HepG2 (cell line): ENCODE data around the gene COA1. TPM values are rescaled to one million over a fixed set of nuclear protein-coding genes. Genes with fewer than 3 reads are reported as not detected.
A peak's percentile ranks its signal among the peaks of the same experiment; 100 is the strongest.

Source experiments
- BCL6 ChIP-seq: IDR thresholded peaks from 2 replicates; pipeline ENCODE4 v1.6.1; 2016; ENCODE audit warnings: missing genetic modification reagents, missing compliant biosample characterization
- BORCS8-MEF2B ChIP-seq: sonication (generic); formaldehyde crosslinking; IDR thresholded peaks from 2 replicates; pipeline ENCODE4 v1.8.0; 2022; ENCODE audit warnings: mild to moderate bottlenecking, missing genetic modification reagents
- ELF1 ChIP-seq: sonication (generic); formaldehyde crosslinking; IDR thresholded peaks from 2 replicates; pipeline ENCODE4 v1.4.0; 2020; ENCODE audit warnings: missing genetic modification reagents
- GFI1 ChIP-seq: sonication (generic); formaldehyde crosslinking; IDR thresholded peaks from 2 replicates; pipeline ENCODE4 v1.5.0; 2020; ENCODE audit warnings: missing genetic modification reagents, mild to moderate bottlenecking, borderline replicate concordance
- JUN ChIP-seq: sonication (generic); formaldehyde crosslinking; IDR thresholded peaks from 2 replicates; pipeline ENCODE4 v1.4.0; 2020; ENCODE audit warnings: mild to moderate bottlenecking, missing genetic modification reagents
- RNF2 ChIP-seq: fragments of 450-650 bp; conservative IDR thresholded peaks from 2 replicates; pipeline ENCODE4 v1.6.1; 2016; ENCODE audit warnings: low read depth
- ZKSCAN1 ChIP-seq: fragments of 150-350 bp; IDR thresholded peaks from 2 replicates; pipeline ENCODE4 v1.6.1; 2014; ENCODE audit warnings: low read length
- ZNF205 ChIP-seq: IDR thresholded peaks from 2 replicates; pipeline ENCODE4 v1.6.1; 2018; ENCODE audit warnings: missing biosample characterization, missing genetic modification reagents
- ZNF232 ChIP-seq: sonication (generic); formaldehyde crosslinking; IDR thresholded peaks from 2 replicates; pipeline ENCODE4 v1.4.0; 2020; ENCODE audit warnings: missing genetic modification reagents, borderline replicate concordance
- ZNF629 ChIP-seq: sonication (generic); formaldehyde crosslinking; conservative IDR thresholded peaks from 2 replicates; pipeline ENCODE4 v1.5.0; 2020; ENCODE audit warnings: missing genetic modification reagents
- ZSCAN31 ChIP-seq: sonication (generic); formaldehyde crosslinking; IDR thresholded peaks from 2 replicates; pipeline ENCODE4 v1.5.0; 2020; ENCODE audit warnings: low read depth, mild to moderate bottlenecking, missing genetic modification reagents
- polyA plus RNA-seq, 8 experiments: library from polyadenylated mRNA; depleted of rRNA in 3 of 8; stranded (reverse) in 7 of 8; unstranded in 1 of 8; fragments of >200 nt; fragmentation: Illumina TruSeq in 4 of 8; extraction: Trizol in 4 of 8; gene quantifications; 2 replicates each; pipeline versions ENCODE4 v1.2.1 to v1.2.3, GENCODE V29; 2011 to 2016; ENCODE audit warnings: low read depth in 4 of 8, missing spikeins in 1 of 8, mixed read lengths in 1 of 8; ENCODE audit not compliant: insufficient read depth in 1 of 8
- total RNA-seq, 5 experiments: library from RNA; depleted of rRNA; stranded (reverse); fragments of >200 nt; fragmentation: Illumina TruSeq; extraction: Trizol; gene quantifications; 2 replicates each; pipeline ENCODE4 v1.2.3, GENCODE V29; 2016; ENCODE audit warnings: low read depth in 1 of 5
- TF ChIP-seq, protein P1 (sequence below): sonication (generic); formaldehyde crosslinking; IDR thresholded peaks from 2 replicates; pipeline ENCODE4 v1.4.0; 2020; ENCODE audit warnings: mild to moderate bottlenecking, missing genetic modification reagents
- TF ChIP-seq, protein P2 (sequence below): sonication (generic); formaldehyde crosslinking; IDR thresholded peaks from 2 replicates; pipeline ENCODE4 v1.9.0; 2021; ENCODE audit warnings: missing genetic modification reagents, borderline replicate concordance
- TF ChIP-seq, protein P3 (sequence below): sonication (generic); formaldehyde crosslinking; IDR thresholded peaks from 2 replicates; pipeline ENCODE4 v1.8.0; 2023; ENCODE audit warnings: mild to moderate bottlenecking, missing genetic modification reagents
- TF ChIP-seq, protein P4 (sequence below): sonication (generic); formaldehyde crosslinking; IDR thresholded peaks from 2 replicates; pipeline ENCODE4 v1.5.1; 2020; ENCODE audit warnings: mild to moderate bottlenecking, missing genetic modification reagents
- TF ChIP-seq, protein P5 (sequence below): IDR thresholded peaks from 2 replicates; pipeline ENCODE4 v1.4.0; 2020; ENCODE audit warnings: mild to moderate bottlenecking, missing genetic modification reagents

COA1 gene
- total and polyA plus RNA-seq, 2 of the 13 experiments (the other 11 are each of a cell fraction or from before 2014, with no cell fraction given): 33.2 to 65.7 TPM

DNA sequence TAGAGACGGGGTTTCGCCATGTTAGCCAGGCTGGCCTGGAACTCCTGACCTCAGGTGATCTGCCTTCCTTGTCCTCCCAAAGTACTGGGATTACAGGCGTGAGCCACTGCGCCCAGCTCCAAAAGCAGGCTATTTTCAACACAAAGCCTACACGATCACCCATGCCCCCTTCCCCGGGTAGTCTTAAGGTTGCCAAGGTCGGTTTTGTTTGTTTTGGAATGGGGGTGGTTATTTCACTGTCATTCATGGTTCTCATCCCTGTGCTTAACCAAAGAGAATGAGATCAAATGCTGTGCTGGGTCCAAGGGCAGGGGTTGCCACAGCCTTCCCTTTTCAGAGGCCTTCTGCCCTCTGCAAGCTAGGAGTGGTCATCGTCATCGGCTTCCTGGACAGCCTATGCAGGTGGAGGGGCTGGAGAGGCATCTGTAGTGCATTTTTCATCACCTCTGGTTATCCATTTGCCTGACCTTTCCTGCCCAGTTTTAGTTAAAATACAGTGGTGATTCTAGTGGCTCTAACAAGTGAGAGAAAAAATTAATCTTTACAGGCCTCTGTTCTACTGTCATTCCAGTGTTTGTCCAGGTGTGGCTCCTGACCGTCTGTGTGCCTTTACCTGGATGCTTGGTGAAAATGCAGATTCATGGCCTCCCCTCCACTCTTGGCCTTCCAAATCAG, 40.6 kb upstream of the COA1 start (continued):
- peak; percentile 65 for TF ChIP-seq ELF1 (CRISPR knock-in tag)
- TF ChIP-seq ZNF205 (CRISPR knock-in tag): peak; percentile 56
- TF ChIP-seq ZKSCAN1: no peak
- TF ChIP-seq, protein P1, sequence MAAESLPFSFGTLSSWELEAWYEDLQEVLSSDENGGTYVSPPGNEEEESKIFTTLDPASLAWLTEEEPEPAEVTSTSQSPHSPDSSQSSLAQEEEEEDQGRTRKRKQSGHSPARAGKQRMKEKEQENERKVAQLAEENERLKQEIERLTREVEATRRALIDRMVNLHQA (CRISPR knock-in tag): no peak
- TF ChIP-seq BORCS8-MEF2B (CRISPR knock-in tag): peak; percentile 49
- TF ChIP-seq BCL6 (CRISPR knock-in tag): peak; percentile 92
- TF ChIP-seq, protein P2, sequence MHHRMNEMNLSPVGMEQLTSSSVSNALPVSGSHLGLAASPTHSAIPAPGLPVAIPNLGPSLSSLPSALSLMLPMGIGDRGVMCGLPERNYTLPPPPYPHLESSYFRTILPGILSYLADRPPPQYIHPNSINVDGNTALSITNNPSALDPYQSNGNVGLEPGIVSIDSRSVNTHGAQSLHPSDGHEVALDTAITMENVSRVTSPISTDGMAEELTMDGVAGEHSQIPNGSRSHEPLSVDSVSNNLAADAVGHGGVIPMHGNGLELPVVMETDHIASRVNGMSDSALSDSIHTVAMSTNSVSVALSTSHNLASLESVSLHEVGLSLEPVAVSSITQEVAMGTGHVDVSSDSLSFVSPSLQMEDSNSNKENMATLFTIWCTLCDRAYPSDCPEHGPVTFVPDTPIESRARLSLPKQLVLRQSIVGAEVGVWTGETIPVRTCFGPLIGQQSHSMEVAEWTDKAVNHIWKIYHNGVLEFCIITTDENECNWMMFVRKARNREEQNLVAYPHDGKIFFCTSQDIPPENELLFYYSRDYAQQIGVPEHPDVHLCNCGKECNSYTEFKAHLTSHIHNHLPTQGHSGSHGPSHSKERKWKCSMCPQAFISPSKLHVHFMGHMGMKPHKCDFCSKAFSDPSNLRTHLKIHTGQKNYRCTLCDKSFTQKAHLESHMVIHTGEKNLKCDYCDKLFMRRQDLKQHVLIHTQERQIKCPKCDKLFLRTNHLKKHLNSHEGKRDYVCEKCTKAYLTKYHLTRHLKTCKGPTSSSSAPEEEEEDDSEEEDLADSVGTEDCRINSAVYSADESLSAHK: no peak
- no peak for TF ChIP-seq ZSCAN31
- TF ChIP-seq ZNF232 (CRISPR knock-in tag): no peak; the same call in 1 of the 2 replicates
- no peak for TF ChIP-seq RNF2
- TF ChIP-seq, protein P3, sequence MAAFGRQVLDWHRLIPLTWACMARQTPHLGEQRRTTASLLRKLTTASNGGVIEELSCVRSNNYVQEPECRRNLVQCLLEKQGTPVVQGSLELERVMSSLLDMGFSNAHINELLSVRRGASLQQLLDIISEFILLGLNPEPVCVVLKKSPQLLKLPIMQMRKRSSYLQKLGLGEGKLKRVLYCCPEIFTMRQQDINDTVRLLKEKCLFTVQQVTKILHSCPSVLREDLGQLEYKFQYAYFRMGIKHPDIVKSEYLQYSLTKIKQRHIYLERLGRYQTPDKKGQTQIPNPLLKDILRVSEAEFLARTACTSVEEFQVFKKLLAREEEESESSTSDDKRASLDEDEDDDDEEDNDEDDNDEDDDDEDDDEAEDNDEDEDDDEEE: 0 out of 2 replicates have a peak, but pooled peaks have one; percentile 34
- TF ChIP-seq, protein P4, sequence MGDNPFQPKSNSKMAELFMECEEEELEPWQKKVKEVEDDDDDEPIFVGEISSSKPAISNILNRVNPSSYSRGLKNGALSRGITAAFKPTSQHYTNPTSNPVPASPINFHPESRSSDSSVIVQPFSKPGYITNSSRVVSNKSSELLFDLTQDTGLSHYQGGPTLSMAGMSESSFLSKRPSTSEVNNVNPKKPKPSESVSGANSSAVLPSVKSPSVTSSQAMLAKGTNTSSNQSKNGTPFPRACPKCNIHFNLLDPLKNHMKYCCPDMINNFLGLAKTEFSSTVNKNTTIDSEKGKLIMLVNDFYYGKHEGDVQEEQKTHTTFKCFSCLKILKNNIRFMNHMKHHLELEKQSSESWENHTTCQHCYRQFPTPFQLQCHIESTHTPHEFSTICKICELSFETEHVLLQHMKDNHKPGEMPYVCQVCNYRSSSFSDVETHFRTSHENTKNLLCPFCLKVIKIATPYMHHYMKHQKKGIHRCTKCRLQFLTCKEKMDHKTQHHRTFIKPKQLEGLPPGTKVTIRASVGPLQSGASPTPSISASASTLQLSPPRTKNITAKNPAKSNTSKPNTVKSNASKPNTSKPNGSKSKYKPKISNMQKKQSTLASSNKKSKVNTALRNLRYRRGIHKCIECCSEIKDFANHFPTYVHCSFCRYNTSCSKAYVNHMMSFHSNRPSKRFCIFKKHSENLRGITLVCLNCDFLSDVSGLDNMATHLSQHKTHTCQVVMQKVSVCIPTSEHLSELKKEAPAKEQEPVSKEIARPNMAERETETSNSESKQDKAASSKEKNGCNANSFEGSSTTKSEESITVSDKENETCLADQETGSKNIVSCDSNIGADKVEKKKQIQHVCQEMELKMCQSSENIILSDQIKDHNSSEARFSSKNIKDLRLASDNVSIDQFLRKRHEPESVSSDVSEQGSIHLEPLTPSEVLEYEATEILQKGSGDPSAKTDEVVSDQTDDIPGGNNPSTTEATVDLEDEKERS (CRISPR knock-in tag): peak; percentile 72
- no peak; the same call in 1 of the 2 replicates for TF ChIP-seq ZNF629 (CRISPR knock-in tag)
- TF ChIP-seq, protein P5, sequence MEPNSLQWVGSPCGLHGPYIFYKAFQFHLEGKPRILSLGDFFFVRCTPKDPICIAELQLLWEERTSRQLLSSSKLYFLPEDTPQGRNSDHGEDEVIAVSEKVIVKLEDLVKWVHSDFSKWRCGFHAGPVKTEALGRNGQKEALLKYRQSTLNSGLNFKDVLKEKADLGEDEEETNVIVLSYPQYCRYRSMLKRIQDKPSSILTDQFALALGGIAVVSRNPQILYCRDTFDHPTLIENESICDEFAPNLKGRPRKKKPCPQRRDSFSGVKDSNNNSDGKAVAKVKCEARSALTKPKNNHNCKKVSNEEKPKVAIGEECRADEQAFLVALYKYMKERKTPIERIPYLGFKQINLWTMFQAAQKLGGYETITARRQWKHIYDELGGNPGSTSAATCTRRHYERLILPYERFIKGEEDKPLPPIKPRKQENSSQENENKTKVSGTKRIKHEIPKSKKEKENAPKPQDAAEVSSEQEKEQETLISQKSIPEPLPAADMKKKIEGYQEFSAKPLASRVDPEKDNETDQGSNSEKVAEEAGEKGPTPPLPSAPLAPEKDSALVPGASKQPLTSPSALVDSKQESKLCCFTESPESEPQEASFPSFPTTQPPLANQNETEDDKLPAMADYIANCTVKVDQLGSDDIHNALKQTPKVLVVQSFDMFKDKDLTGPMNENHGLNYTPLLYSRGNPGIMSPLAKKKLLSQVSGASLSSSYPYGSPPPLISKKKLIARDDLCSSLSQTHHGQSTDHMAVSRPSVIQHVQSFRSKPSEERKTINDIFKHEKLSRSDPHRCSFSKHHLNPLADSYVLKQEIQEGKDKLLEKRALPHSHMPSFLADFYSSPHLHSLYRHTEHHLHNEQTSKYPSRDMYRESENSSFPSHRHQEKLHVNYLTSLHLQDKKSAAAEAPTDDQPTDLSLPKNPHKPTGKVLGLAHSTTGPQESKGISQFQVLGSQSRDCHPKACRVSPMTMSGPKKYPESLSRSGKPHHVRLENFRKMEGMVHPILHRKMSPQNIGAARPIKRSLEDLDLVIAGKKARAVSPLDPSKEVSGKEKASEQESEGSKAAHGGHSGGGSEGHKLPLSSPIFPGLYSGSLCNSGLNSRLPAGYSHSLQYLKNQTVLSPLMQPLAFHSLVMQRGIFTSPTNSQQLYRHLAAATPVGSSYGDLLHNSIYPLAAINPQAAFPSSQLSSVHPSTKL (CRISPR knock-in tag): peak; percentile 93
- TF ChIP-seq GFI1 (CRISPR knock-in tag): 0 out of 2 replicates have a peak, but pooled peaks have one; percentile 45
- peak; percentile 75; the same call in 1 of the 2 replicates for TF ChIP-seq JUN (CRISPR knock-in tag)
